ENCODE data around the gene CNTLN.

DNA sequence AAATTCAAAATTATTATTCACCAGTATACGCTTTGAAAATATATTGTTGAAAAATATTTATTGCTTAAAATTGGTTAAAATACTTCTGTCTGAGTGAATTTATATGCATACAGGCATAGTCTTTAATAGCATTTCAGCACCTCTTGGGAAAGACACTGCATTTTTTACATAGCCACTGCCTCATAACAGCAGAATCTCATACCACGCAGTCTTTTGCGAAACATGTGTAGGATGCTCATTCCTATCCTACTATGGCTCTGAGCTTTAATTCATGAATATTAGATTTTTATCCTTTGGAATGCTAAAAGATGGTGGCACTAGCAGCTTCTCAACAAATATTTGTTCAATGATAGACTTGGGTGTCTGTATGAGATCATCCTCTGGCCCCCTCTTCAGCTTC, 350.1 kb downstream of the CNTLN start:
- no peak for TF ChIP-seq CTCF (conservative IDR thresholded peaks at IDR 0.05)
- TF ChIP-seq ZFX (IDR thresholded peaks at IDR 0.05), result no peak

All from C4-2B (cell line).